HG03280 (cell line): ENCODE results near the gene GABRB3.

Experiments
- ATAC-seq: cut with Tn5 transposase; IDR thresholded peaks from one replicate; pipeline ENCODE4 v1.9.1; 2021; ENCODE audit warnings: mild to moderate bottlenecking, moderate library complexity; ENCODE audit not compliant: unreplicated experiment

Gene GABRB3

DNA sequence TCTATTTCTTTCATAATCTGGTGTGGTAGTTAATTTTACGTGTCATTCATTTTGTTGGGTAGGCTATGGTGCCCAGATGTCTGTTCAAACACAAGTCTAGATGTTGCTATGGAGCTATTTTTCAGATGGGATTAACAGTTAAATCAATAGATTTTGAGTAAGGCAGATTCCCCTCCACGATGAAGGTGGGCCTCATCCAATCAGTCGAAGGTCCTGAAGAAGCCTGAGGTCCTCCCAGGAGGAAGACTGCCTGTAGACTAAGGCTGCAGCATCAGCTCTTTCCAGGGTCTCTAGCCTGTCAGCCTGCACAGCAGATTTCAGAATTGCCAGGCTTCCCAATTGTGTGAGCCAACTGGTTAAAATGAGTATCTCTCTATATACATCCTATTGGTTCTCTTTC lies 92.9 kb downstream of the GABRB3 start:
- no peak for ATAC-seq

DNA sequence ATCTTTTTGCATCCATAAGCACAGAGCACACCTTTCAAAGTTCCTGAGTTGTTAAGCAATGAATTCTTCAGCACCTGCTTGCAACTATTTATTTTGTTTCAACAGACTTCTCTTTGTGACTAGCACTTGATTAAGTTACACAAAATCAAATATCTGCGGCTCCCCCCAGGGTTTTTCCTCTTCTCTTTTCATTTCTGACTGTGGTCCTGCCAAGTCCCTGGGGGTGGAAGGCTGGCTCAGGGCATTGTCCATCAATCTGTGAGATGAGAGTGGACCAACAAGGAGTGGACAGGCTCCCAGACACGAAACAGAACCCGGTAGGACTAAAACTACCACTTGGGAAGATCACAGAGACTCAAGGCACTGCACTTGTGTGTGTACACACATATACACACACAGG lies 96.8 kb downstream of the GABRB3 start:
- ATAC-seq, result no peak

DNA sequence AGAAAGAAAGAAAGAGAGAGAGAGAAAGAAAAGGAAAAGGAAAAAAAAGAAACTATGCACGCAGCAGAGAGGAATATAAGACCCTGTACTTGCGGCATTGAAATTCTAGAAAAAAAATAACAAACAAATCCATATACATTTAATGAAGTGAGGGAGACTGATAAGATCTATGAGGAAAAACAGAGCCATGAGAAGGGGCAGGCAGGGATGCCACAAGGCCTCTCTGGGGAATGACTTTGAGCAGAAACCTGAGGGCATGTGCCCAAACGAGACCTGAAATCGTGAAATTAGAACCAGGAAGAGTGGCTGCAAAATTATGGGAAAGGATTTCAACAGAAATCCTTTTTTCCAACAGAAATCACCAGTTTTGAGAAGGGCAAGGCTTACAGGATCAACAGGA lies 98.4 kb downstream of the GABRB3 start:
- no peak for ATAC-seq

DNA sequence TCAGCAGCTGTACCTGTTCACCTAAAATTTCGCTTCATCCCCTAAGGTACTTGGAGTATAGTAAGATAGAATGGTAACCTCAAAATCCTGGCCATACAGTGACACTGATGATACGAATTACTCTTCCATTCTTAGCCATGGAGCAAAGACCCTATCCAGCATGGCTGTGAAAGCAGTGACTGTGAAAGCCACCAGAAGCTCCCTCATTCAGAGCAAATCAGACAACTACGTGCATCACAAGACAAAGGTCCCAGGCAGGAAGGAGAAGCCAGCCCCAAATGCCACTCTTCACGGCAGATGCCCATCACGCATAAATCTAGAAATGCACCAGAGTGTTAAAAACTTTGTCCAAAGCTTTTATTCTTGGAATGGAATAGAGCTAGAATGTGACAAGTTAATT lies 99.4 kb downstream of the GABRB3 start:
- no peak for ATAC-seq

DNA sequence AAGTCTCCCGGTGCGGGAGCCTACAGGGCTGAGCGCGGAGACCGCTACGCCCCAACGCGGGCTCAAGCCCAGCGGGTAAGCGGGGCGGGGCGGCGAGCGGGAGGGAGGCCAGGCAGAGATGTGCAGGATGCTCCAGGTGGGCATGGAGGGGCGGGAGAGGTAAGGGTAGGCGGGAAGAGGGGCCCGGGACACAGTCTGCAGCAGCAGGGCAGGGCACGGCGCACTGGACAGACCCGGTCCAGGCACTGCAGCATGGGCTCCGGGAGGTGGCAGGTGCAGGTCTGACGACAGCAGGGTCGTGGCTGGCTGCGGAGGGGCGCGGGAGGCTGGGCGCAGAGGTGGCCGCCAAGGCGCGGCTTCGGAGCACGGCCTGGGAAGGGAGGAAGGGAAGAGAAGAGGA lies 102.8 kb downstream of the GABRB3 start:
- no peak for ATAC-seq

DNA sequence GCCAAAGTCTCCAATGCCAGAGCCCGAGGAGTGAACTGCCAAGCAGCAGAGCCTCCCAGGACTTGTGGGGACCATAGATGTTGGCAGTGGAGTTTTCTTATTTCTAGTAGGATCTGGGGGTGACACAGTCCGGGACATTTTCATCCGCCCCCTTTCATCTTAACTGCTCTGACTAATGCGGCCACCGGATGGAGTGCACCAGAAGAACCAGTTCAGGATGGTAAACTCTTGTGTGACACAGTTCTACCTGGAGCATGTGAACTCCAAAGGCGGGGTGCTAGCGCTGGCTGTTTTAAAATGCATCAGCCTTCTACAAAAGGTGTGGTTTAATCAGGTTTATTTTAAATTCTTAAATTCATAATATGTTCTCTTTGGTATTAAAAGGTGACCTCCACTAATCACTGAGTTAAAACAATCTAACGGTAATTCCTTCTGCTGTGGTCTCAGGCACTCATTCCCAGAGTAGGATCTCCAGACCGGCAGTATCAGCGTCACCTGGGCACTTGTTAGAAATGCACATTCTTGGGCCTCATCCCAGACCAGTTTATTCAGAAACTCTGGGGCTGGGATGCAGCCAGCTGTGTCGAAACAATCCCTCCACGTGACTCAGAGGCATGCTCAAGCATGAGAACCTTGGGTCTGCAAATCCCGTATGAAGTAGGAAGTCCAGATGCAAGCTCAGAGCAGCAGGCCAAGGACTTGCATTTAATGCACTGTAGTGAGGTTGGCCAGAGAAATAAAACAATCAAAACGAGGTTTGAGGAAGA lies 105.5 kb downstream of the GABRB3 start:
- no peak for ATAC-seq

DNA sequence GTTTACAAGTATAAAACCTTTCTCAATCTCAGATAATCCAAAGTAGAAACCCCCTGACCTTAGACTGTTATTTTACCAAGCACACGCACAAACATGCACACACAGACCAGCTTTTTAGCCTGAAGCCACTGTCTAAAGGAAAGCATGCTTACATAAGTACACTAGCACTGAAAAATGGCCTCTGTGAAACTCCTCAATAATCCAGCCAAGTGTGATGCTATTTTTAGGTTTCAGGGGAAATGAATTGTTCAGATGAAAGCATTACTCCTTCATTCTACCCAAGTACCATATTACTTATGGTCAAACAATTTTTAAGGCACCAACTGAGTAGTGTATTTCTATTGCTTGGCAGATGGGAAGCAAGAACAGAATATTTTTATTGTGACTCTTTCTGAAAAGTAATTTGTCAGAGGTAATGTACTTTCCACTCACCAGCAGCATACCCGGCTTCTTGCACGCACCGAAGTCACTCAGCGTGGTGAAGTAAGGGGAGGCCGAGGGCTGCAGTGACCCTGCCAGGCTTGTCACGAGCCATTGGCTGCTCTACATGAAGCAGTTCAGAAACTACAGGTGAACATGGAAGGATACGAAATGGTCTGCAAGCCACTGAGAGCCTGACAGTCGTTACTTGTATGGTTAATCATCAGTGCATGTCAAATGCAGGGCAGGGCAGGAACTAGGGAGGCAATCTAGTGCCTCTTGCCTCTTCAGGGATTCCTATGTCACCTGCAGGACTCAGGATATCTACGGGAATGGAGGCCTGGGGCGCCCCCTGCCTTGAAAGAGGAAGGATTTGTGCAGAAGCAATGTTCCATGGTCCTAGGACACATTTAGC lies 106.7 kb downstream of the GABRB3 start:
- no peak for ATAC-seq

DNA sequence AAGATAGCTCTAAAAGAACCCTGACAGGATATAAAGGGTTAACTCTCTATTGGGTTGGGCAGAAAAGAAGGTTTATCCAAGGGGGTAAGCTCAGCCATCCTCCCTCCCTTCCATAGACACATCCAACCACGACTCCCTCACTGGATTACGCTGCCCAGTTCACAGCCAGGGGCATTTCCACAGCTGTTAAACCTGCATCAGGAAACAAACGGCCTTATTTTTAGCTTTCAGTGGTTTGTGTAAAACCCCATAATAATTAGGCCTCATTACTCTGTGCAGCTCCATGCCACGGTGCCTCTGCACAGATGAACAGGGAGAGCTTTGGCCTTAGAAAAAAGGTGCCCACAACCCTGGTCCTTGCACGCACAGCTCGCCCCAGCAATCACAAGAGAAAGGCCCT lies 110.6 kb downstream of the GABRB3 start:
- ATAC-seq, result no peak

DNA sequence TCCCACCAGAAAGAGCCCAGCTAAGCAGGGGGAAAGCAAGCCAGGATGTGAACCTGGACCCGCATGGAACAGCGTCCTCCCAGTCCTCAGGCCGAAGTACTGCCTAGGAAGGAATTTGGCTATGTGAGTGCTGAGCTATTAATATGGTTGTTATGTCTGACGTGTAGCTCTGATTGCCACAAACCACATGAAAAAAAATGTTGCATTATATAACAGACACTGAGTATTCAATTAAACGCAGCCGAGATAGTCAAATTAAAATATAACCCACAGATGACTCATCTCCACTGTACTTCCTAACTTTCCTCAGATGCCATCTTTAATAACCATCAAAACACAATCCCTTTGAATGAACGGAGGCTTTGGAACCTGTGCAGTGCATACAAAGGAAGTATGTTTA lies 111.1 kb downstream of the GABRB3 start:
- ATAC-seq, result no peak

DNA sequence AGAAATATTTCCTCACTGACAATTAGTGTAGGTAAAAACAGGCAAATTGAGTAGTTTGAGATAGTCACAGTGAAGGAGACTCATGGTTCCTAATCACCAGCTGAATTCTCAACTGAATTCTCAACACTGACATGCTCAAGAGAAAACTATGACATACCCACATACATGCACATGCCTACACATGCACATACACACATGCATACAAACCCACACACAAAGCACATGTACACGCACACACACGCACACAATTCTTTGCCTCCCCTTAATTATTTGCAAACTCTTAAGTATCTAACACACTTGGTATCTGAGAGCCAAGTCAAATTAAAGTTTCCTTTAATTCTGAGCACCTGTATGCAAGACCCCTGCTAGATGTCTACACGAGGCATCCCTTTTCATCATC lies 111.8 kb downstream of the GABRB3 start:
- no peak for ATAC-seq

DNA sequence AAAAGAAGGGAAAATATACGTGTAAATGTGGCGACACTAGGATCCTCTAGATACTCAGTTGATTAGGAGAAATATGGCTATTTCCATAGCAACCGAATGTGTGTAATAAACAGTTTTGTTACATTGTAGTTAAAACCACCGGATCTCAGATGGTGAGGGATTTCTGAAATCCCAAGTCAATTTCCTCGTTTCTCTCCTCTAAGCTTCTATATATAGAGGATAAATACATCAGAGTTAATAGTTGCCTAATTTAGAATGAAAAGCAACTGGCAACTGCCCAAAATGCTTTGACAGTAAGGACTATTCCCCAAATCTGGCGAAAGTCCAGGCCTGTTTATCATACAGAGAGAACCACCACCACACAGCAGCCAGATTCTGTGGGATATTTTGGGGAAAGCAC lies 112.6 kb downstream of the GABRB3 start:
- no peak for ATAC-seq

DNA sequence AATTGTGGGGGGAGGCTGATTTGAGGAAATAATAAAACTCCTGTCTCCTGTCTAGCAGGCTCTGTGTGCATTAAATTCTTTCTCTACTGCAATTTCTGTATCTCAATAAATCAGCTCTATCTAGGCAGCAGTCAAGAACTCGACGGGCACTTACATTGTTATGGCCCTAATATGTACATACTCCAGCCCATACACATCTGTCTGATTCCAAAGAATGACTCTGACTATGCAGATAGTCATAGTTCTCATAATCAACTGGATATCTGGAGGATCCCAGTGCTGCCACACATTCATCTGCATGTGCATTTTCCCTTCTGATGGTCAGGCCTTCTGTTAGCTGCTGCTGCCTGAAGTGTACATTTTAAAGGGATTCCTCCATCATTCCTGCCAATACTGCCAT lies 114.6 kb downstream of the GABRB3 start:
- no peak for ATAC-seq

DNA sequence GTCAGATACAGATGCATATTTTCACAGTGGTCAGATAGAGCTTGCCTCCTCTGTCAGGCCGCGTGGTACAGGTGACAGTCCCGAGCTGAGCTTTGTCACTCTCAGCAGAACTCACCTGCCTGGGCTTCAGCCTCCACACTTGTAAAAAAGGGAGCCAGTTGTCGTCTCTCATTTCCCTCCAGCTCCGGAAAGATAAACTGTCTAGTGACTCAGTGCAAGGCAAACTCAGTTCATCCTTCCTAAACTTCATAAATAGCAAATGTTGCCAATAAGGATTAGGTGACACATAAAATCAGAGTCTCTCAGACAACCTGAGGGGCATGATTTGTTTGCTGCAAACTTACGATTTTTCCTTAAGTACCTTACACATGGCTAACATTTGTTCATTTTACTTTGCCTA lies 116.8 kb downstream of the GABRB3 start:
- no peak for ATAC-seq

DNA sequence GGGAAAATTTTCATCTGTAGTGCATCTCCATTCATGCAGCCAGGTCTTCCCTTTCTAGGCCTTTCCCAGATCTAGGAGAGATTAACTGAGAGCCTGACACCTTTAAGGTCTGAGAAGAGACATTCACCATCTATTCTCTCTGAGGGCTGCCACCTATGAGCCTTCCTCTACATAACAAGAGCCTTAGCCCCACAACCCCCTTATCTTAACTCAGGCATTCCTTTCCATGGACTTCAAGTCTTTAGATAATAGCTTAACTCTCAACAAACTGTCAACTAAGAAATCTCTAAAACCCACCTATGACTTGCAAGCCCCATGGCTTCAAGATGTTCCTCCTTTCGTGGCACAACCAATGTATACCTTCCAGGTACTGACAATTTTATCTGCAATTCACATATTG lies 121.0 kb downstream of the GABRB3 start:
- ATAC-seq, result no peak

DNA sequence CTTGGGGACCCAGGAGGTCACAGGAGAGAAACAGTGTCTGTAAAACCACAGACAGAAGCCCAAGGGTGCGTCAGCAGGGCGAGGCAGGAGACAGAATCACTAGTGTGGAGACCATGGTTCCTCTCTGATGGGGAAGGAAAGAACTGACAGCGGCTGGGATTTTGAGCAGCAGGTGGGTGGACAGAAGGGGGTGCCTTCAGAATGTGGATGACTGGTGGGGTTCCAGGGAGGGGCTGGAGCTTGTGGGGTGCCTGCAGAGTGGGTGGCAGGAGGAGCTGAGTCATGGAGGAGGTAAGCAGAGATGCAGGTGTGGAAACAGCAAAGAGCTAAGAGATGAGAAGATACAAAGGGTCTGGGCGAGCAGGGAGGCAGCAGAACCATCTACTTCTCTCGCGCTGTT lies 124.2 kb downstream of the GABRB3 start:
- ATAC-seq, result no peak

DNA sequence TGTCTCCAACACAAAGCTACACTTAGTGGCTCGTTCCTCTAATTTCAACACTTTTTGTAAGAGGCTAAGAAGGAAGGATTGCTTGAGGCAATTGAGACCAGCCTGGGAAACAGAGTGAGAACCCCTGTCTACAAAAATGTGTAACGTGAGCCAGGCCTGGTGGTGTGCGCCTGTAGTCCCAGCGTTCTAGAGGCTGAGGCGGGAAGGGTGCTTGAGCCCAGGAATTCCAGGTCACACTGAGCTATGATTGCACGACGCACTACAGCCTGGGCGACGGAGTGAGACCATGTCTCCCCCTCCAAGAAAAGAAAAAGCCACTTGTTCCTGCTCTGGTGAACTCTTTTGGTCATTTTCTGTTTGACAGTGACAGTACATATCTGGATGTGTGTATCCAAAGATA lies 127.9 kb downstream of the GABRB3 start:
- no peak for ATAC-seq

DNA sequence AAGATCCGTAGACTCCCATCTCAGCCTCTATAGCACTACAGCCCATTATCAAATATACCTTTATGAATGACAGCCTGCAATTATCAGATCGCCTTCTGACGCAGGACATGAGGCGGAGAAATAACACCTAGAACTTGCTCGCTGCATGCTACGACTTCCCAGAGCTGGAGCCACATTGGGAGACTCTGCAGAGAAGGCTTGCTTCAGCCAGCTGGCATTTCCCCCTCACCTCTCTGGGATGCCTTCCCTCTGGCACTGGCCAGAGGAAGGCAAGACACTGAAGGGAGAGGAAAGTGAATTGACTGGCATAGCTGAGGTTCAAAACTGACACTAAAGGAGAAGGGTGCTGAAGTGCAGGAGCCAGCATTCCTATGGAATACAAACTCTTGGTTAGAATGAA lies 131.7 kb downstream of the GABRB3 start:
- no peak for ATAC-seq

DNA sequence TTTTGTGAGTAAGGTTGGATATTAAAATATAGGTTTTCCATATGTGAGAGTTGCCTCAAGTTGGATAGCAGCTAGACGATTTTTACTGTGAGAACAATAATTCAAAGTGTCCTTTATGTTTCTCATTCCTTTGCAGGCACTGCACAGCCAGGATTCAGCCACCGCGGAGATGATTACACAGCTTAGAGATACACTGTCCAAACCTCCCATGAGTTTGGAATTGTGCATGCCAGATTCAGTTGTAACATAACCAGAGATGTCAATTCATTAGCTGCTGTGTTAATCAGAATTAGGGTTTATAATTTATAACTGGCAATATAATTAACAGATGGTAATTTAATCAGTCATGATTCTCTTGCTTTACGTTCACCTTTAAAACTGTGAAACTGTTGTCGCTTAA lies 132.3 kb downstream of the GABRB3 start:
- ATAC-seq, result no peak

DNA sequence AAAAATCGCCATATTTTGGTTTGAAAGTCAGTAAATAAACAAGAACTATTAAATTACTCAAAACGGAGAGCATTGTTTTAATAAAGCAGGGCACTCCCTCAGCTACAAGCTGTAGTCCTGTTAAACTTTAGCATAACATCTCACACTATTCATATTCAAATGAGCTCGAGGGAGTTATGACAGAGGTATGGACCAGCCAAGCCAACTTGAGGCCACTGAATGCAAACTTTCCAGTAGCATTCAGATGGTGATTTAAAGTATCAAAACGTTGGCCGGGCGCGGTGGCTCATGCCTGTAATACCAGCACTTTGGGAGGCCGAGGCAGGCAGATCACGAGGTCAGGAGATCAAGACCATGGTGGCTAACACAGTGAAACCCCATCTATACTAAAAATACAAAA lies 132.9 kb downstream of the GABRB3 start:
- ATAC-seq, result no peak

DNA sequence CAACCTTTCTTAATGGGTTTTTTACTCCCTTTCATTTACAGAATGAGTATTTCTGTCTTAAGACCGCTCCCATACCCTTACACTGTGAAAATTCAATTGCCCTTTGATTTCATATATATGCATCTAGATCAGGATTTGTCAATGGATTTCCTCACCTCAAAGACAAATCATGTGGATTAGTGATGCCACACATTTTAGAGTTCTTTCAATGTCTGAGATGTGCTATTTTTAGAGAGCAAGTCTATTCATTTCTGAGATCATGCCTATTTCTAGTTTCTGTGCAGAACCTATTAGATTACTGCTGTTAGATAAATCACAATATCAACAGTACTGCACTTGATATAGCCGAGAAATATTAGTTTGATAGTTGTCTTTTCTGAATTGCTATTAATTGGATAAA lies 137.3 kb downstream of the GABRB3 start:
- no peak for ATAC-seq

DNA sequence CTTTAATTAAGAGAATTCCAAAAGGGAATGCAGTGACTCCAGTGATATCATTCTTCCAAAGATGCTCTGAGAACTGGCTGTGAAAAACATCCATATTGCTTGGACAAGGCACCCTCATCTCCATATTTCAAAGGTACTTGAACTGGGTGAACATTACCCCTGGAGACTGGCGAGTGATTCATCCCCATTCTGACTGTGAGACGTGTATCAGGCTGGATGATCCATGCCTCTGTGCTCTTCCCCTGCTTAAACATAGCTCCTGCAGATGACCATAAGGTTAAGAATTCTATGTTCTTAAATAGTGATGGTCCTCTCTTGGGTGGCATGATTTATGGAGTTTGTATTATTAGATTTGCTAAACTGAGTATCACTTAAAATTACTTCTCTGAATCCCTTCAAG lies 137.8 kb downstream of the GABRB3 start:
- ATAC-seq, result no peak

DNA sequence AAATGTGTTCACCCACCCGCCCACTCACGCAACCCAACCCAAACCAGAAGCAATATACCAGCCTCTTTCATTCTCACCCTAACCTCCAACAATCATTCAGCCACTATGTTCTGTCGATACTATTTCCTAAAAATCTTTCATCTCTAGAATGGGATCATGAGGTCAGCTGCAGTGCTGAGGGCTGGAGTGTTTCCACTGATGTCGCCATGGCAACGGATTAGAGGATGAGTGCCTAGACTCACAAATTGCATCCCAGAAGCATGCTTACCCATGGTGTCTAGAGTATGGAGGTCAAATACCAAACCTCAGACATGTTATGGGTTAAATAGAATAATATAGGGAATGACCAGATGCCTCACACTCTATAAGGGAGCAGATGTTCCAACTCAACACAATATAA lies 138.5 kb downstream of the GABRB3 start:
- ATAC-seq, result no peak

DNA sequence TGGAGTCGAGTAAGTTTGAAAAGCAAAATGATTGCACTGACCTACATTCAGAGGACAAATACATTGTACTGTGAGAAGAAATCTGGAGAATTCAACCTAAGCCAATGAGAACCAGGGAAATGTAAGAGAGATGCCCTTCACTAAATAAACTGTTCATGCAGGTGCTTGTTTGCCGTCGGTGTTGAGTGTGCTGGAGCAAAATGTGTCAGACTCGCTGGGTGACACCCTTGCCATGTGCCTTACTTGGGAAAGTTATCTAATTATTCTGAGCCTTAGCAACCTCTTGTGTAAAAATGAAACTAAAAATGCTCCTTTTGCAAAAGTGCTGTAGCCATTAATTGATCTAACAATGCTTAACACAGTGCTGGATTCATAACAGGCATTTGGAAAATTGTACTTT lies 140.4 kb downstream of the GABRB3 start:
- ATAC-seq, result no peak
